Gastroesophageal sphincter (tissue), 3 donors: Measurements from ENCODE around the gene LY9.

ENCODE experiments used
- CTCF ChIP-seq, 4 experiments: fragments of 200-600 bp in 2 of 4; fragments of 450-650 bp in 2 of 4; sonication (generic) in 1 of 4; IDR thresholded peaks; one replicate each; pipeline ENCODE4 v1.5.1; 2017 to 2019; ENCODE audit warnings: antibody characterized with exemption in 4 of 4, mild to moderate bottlenecking in 2 of 4, moderate library complexity in 2 of 4
- EP300 ChIP-seq: sonication (generic); formaldehyde crosslinking; IDR thresholded peaks from one replicate; pipeline ENCODE4 v1.6.1; 2017; ENCODE audit warnings: antibody characterized with exemption, mild to moderate bottlenecking
- POLR2AphosphoS5 ChIP-seq: sonication (generic); formaldehyde crosslinking; IDR thresholded peaks from one replicate; pipeline ENCODE4 v1.6.1; 2017; ENCODE audit warnings: antibody characterized with exemption

DNA sequence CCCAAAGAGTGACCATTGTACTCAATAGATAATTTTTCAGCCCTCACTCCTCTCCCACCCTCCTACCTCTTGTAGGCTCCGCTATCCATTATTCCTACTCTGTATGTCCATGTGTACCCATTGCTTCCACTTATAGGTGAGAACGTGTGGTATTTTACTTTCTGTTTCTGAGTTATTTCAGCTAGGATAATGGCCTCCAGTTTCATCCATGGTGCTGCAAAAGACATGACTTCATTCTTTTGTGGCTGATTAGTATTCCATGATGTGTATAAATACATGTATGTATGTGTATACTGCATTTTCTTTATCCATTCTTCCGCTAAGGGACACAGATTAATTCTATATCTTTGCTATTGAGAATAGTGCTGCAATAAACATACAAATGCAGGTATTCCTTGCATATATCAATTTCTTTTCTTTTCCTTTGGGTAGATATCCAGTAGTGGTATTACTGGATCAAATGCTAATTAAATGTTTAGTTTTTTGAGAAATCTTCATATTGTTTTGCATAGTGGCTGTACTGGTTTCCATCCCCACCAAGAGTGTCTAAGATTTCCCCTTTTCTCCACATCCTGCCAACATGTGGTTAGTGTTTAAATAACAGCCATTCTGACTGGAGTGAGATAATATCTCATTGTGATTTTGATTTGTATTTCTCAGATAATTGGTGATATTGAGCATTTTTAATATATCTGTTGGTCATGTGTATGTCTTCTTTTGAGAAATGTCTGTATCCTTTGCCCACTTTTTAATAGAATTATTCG lies 4.9 kb downstream of the LY9 start:
- TF ChIP-seq CTCF (IDR thresholded peaks at IDR 0.05), result no peak
- no peak for TF ChIP-seq EP300
- TF ChIP-seq POLR2AphosphoS5, result no peak
